Measurements from ENCODE around the gene RGS14.
A peak's percentile ranks its signal among the peaks of the same experiment; 100 is the strongest.
"Not testable (repeated sequence)": the region's sequence is repeated elsewhere in the genome, so short reads cannot be mapped to it uniquely, and the experiment has no call there.

Gene RGS14

GRCh38 chr5:177367323-177367848 is 9.7 kb downstream of the RGS14 start:
- DNase-seq = no peak

- DNase-seq = no peak
These were observed 10.5 kb downstream of the RGS14 start for GRCh38 chr5:177367981-177368868.

- DNase-seq = peak in 1 of 2 donors; percentile 31
These were observed 11.3 kb downstream of the RGS14 start for GRCh38 chr5:177368869-177369644.

DNA sequence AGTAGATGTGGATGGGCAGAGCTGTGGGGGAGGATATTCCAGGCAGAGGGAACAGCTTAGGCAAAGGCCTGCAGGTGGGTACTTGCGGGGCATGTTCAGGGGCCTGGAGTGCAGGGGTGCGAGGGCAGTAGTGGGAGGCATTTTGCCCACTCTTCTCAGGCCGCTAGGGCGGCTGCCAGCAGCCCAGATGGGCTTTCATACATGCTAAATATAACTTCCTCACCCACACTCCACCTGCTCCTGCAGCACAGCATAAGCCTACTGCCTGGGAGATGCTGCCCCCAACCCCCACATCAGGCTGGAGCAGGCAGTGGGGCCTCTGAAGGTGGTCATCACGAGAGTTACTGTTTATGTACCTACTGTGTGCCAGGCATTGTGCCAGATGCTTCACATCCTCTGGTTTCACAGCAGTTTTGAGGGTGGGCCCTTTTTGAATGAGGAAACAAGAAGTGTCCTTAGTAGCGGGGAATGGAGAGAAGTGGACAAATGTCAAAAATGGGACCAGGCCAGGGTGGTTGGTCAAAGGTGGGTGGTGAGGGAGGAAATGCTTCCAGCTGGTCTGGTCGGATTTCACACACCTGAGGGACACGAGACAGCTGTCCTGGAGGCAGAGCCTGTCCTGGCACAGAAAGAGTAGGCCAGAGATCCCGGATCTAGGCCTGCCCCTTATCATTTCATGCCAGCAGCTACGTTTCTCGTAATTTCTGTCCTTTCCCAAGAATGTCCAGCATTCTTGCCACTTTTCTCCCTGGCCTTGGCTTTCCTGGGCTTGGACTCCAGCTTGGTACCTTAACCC is 12.1 kb downstream of the RGS14 start:
- no peak for DNase-seq

DNA sequence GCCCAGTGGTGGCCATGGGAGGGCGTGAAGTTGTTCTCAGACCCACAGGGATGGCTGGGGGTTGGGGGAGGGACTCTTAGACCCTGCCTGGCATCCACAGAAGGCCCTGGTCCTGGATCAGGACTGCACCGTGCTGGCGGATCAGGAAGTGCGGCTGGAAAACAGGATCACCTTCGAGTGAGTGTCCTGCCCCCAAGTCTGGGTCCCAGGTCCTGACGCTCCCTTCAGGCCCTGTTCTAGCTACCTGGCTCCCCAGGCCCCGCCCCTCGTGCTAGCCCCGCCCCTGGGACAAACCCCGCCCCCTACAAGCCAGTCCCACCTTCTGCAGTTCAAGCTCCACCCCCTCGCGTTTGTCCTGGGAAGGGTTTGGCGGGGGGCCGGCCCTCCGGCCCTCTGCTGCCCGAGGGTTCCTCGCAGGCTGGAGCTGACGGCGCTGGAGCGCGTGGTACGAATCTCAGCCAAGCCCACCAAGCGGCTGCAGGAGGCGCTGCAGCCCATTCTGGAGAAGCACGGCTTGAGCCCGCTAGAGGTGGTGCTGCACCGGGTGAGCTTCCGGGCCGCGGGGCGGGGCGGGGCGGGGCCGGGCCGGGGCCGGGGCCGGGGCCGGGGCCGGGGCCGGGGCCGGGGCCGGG is 12.9 kb downstream of the RGS14 start:
- peak; percentile 59 to 77 for DNase-seq

DNA sequence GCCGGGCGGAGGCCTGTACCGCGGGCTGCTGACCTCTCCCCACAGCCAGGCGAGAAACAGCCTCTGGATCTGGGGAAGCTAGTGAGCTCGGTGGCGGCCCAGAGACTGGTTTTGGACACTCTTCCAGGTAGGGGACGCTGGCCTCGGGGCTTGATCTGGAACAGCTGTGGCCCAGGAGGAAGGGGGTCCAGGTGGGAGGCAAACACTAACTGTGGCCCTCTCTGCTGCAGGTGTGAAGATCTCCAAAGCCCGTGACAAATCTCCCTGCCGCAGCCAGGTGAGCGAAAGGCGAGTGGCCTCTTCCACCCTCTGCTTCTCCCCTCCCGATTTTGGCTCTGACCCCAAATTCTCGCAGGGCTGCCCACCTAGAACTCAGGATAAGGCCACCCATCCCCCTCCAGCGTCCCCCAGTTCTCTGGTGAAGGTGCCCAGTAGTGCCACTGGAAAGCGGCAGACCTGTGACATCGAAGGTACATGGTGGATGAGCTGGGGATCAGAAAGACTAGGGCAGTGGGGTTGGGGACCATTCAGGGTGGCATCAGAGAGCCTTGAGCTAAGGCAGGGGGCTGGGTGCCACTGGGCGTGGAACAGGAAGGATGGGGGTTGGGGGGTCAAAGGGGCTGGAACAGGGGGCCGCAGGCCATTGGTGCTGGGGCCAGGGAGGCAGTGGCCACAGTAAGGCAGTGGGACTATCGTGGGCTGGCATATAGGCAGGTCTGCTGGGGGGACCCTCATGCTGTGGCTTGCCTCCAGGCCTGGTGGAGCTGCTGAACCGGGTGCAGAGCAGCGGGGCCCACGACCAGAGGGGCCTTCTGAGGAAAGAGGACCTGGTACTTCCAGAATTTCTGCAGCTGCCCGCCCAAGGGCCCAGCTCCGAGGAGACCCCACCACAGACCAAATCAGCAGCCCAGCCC is 13.7 kb downstream of the RGS14 start:
- no peak for DNase-seq

DNA sequence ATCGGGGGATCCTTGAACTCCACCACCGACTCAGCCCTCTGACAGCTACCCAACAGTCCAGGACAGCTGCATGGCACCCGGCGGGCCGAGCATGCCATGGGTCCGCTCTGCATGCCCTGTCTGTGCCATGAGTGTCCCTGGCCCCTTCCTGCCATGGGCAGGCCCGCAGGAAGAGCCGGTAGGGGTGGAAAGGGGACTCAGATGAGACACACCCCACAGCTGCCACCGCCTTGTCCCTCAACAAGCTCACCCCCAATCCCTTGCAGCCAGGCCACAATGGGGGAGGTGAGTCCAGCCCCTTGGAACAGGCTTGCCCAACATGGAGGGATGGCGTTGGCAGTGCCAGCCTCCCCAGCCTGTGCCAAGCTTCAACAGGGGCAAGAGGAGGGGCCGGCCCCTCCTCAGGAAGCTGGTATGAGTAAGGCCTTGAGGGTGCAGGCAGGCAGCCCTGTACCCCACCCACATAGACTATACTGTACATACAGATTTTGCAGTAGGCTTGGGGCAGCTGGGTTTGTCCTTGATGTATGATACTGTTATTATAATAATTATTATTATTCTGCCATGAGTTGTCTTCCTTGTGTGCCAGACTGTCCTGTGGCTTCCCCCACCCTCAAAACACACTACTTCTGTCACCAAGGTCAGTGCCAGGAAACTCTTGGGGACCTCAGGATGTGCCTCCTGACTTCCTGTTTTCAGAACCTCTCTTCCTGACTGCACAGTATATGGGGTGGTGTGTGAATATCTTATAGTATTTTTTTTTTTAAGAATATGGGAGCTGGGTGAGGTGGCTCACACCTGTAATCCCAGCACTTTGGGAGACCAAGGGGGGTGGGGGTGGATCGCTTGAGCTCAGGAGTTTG is 14.5 kb downstream of the RGS14 start:
- DNase-seq = peak in 1 of 2 donors; percentile 35

DNA sequence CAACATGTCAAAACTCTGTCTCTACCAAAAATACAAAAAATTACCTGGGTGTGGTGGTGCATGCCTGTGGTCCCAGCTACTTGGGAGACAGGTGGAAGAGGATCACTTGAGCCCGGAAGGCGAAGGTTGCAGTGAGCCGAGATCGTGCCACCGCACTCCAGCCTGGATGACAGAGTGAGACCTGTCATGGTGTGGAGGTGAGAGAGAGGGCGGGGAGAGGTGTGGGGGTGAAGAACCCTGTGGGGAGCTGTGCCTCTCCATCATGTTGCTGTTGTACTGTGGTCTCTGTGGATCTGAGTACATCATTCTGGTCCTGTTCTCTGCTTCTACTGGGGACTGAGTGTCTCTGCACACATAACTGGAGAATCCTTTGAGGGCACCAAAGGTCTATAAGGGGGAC is 15.2 kb downstream of the RGS14 start:
- no peak for DNase-seq

GRCh38 chr5:177373806-177374205 is 16.1 kb downstream of the RGS14 start:
- DNase-seq = no peak

GRCh38 chr5:177374211-177374610 is 16.5 kb downstream of the RGS14 start:
- no peak for DNase-seq

GRCh38 chr5:177375516-177375915 is 17.8 kb downstream of the RGS14 start:
- DNase-seq = not testable (repeated sequence)

GRCh38 chr5:177376107-177376506 is 18.4 kb downstream of the RGS14 start:
- DNase-seq = no peak

- no peak for DNase-seq
These were observed 20.4 kb downstream of the RGS14 start for GRCh38 chr5:177377851-177378776.

DNA sequence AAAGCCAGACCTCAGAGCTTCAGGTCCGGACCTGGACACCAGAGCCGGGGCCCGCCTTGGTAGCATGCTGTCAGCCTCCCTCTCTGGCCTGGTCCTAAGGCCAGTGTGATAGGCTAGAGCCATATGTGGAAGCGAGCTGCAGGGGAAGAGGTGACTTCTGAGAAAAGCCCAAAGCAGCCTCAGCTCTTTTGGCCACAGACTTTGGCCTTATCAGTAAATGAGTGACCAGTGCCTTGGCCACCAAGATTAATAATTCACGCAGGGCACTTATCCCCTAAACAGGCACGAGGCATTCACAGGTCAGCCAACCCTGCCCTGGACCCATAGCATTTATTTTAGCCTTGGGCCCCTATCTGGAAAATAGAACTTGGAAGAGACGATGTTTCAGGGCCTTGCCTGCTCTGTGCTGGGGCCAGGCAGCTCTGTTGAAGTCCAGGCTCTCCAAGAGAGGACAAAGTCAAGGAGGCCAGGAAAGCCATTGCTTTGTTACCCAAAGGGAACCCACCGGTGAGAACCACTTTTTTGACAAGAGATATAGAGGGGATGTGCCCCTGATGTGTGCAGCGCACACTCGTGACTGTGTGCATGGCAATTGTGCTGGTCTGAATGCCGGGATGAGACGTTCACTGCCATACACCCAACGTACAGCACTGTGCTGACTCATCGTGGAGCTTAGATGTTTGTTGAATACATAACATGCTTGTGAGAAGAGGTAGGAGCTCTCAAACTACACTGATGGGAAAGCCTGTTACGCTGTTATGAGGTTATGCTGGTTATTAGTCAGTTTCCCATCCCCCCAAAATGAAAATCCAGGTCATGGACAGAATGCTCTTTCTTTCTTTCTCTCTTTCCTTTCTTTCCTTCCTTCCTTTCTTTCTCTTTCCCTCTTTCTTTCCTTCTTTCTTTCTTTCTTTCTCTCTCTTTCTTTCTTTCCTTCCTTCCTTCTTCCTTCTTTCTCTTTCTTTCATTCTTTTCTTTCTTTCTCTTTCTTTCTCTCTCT is 21.5 kb downstream of the RGS14 start:
- DNase-seq = no peak

GRCh38 chr5:177380805-177381126 is 23.0 kb downstream of the RGS14 start:
- DNase-seq = no peak

- peak in 1 of 2 donors; percentile 34 for DNase-seq
These were observed 24.8 kb downstream of the RGS14 start for GRCh38 chr5:177382423-177383029.

GRCh38 chr5:177383181-177383580 is 25.5 kb downstream of the RGS14 start:
- no peak for DNase-seq
